Stimulated activated CD4-positive, alpha-beta T cell treated with anti-CD3 and anti-CD28 coated beads, Interleukin-1b, Interleukin-23, amount 100 ng/mL, for 24 hours (primary cell): ENCODE measurements around the gene GUCD1.
"Not testable (repeated sequence)": the region's sequence is repeated elsewhere in the genome, so short reads cannot be mapped to it uniquely, and the experiment has no call there.

Experiments
- DNase-seq, 4 experiments: peaks; one replicate each; pipeline ENCODE4 v3.0.0-alpha.2; 2020; ENCODE audit warnings: low read depth in 4 of 4, low spot score in 1 of 4

GUCD1 gene

DNA sequence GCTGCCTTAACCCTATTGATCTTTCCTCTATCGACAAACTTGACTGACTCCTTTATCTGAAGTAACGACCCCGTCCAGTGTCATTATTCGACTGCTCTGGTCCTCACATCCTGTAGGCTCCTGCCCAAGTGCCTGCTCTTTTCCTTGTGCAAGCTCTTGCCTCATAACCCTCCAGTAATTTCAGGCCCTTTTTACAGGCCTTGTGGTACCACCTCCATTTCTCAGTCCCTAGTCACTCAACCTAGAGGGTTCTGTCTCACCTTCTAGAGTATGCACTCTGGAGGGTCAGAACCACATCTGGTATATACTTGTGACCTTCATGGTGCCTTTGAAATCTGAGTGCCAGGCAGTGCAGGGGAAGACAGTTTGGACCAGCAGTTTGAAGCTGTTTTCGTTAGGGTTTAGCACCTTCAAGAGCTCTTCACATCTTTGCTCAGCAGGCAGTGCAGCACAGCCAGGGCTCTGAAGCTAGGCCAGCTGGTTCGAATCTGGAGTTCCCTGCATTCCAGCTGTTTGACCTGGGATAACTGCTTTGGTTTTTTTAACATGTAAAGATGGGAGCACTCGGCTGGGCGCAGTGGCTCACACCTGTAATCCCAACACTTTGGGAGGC is 12.1 kb upstream of the GUCD1 start:
- DNase-seq: no peak

DNA sequence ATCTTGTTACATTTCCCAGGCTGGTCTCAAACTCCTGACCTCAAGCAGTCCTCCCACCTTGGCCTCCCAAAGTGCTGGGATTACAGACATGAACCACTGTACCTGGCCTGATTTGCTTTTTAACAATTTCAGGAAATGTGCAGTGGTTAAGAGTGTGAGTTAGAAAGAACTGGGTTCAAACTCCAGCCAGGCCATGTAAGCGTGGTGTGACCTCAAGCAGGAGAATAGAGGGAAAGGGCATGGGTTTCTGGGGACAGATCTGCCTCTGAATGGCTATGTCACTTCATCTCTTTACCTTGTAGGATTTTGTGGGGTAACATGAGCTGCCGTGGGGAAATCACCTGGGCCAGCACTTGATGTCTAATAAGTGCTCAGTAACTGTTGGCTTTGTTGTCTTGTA is 10.1 kb upstream of the GUCD1 start:
- DNase-seq: no peak

DNA sequence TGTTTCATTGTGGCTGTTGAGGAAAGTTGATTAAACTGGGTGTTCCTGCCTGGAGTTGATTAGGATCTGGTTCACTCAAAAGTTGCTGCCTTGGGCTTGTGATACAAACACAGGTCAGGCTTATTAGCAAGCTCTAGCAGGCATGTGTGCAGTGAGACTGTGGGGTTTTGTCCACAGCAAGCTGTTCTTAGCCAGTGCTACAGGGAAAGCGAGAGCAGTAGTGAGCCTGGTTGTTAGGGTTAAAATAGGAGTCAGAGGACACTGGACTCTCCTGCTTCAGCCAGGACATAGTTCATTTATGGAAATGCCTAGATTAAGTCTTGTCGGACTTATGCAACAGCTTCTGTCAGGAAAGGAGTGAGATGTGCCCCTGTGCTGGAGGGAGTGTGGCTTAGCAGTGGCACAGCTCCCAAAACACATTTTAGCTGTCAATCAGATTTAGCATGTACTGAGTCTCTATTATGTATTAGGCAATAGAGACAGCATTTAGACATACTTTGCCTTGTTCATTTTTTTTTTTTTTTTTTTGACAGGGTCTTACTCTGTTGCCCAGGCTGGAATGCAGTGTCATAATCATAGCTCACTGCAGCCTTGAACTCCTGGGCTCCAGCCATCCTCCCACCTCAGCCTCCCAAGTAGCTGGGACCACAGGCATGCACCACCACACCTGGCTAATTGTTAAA is 9.6 kb upstream of the GUCD1 start:
- no peak for DNase-seq

DNA sequence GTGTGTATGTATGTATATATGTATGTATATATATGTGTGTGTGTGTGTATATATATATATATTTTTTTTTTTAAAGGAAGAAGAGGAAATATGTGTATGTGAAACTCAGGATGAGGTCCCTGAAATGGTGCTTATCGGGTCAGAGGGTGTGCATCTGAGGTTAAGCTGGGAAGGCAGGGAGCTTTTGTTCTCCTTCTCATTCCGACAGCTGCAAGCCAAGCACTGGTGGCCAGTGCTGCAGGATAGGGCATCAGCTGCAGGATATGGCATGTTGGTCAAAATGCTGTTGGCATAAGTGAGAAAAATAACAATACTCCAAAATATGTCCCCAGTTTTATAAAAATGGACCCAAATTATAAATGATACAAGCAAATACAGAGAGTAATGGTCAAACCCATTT is 8.3 kb upstream of the GUCD1 start:
- DNase-seq: no peak

DNA sequence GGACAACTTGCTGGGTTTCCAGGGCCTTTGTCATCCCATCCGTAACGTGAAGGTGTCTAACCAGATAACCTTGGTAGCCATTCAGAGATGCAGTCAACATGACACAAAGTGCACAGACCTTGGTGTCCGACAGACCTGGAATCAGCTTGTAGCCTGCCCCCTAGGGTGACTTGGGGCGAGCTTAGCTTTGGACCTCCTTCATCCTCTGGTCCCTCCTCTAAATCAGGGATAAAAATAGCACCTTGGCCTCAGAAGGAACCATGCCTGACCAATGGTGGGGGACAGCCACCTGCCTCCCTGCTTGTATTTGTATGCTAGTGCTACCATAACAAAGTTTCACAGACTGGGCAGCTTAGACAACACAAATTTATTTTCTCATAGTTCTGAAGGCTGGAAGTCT is 4.5 kb upstream of the GUCD1 start:
- DNase-seq: no peak

DNA sequence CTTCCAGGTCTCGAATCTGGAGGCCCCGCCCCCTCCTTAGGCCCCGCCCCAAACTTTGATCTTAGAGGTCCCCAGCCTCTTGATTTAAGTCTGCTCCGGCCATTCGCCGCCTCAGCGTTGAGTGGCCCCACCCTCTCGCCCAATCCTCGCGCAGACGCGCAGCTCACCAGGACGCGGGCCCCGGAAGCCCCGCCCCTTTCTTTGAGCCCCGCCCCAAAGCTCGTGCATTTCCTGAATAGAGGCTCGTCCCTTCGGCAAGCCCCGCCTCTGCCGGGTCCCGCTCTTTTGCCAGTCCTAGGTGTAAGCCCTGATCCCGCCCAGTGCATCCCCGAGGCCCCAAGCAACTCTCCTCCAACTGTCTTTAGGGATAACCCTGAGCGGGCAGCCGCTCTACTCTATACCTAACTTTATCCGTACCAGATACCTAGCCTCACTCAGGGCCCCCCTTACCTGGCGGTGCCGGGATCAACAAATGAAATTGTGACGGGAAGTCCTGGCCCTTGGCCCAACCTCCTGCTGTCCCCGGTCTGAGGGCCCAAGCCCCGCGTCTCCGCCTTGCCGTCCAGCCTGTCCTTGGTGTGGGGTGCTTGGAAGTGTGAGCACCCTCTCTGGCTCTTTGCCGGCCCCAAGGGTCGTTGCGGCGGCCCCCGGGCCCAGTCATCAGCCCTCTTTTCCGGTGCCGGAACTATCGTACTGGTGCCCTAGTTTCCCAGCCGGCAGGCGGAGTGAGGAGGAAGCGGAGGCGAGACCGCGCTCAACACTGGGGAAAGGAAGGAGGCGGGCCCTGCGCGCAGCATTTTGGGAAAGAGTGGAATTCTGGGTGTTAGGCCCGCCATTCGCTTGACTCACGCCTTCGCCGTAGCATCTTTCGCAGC is 464 bp upstream of the GUCD1 start, which contains the start of gene SNRPD3:
SNRPD3 (plus strand) TSS at position 835 of the 875 bp plus-strand sequence. CDS start 1,676 bp downstream, outside the sequence.
- peak; percentile 98 to 100 (median 99) for DNase-seq

DNA sequence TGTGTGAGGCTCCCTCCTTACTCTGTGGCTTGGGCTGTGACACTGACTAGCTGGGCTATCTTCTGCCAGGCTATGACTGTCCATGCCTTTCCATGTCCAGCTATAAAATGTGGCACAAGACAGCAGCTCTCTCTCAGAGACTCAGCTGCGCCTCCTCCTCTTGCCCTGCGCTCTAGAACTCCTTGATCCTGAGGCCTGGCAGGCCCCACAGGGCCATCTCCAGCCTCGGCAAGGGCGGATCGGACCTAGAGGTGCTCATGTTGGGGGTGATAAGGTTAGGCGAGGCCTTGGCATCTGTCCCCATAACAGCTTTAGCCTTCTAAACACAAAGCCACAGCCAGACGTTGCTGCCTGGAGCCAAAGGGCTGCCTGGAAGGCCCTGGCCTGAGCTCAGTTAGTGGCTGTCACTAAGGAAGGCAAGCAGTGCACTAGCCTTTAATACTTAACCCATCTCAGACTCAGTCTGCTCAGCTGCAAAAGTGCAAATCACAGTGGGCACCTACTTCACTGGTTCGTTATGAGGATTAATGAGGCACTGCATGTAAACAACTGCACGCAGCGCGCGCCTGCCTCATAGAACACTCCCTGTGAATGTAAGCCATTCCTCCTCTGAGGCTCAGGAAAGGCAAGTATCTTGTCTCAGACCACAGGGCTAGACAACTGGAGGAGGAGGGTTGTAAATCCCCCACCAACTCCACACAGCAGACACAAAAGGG is 1.2 kb downstream of the GUCD1 start:
- no peak for DNase-seq

DNA sequence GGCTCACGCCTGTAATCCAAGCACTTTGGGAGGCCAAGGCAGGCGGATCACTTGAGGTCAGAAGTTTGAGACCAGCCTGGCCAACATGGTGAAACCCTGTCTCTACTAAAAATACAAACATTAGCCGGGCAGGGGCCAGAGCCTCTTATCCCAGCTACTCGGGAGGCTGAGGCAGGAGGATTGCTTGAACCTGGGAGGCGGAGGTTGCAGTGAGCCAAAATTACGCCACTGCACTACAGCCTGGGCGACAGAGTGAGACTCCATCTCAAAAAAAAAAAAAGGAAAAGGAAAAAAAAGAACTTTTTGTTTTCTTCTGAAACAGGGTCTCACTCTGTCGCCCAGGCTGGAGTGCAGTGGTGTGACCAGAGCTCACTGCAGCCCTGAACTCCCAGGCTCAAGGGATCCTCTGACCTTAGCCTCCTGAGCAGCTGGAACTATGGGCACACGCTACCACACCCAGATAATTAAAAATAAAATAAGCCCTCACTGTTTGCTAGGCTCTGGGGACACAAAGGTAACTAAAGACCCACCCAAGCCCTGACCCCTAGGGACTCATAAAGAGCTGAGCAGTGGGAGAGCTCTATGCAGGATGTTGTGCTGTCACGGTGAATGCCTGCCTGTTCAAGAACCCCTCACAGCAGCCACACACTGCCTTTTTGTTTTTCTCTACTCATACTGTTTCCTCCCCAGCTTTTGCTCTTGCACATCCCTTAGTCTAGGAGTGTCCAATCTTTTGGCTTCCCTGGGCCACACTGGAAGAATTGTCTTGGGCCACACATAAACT is 2.2 kb downstream of the GUCD1 start:
- not testable (repeated sequence) for DNase-seq

DNA sequence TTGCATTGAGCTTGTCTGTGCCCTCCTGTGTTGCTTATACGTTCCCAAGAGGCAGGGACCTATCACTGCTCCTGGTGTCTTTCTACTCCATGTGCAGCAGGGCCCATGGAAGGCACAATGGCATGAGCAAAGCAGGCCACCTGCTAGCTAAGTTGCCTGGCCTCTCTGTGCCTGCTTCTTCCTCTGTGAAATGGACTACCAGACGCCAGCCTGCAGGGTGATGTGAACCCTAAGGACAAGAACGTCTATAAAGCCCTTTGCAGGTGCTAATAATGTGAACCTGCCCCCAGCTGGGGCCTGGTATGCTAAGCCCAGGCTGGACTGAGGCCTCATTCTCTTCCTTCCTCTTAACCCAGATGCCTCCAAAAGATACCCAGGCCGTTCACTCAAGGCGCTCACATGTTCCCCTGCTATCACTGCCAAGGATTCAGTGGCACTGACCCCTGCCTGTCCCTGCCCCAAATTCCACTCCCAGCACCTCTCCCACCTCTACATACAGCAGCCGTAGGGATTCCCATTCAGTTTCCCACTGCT is 4.0 kb downstream of the GUCD1 start:
- DNase-seq: no peak

DNA sequence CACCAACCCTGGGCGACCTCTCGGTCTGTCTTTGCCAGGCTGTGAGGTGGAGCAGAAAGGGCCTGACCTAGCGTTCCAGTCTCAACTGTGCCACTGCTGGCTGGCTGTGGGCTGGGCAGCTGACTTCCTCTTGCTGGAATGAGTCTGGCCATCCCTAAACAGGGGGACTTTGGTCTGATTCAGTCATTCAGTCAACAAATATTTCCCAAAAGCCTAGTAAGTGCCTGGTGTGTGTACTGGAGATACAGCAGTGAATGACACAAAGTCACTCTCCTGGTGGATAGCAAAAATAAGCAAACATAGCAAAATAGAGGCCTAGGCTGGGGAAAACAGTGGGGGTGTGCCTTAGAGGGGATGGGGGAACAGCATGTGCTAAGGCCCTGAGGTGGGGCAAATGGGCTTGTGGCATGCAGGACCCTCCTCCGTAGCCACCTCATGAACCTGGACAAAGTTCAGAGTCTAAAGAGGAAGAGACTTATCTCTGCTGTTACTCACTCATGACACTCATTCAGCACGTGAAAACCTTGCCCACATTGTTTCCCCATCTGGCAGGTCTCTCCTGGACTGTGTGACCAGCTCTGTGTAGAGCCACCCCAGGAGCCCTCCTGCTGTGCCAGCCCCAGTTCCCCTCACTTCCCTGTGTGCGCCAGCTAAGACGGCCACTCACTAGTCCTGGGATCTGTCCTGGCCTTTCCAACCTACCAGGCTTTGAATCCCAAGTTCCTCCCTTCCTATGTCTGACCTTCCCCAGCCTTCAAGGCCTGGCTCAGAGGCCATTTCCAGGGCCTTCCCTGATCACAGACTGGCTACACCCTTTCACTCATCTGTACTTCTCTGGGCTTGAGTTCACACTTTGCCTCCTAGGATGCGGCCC is 4.7 kb downstream of the GUCD1 start:
- DNase-seq: no peak

DNA sequence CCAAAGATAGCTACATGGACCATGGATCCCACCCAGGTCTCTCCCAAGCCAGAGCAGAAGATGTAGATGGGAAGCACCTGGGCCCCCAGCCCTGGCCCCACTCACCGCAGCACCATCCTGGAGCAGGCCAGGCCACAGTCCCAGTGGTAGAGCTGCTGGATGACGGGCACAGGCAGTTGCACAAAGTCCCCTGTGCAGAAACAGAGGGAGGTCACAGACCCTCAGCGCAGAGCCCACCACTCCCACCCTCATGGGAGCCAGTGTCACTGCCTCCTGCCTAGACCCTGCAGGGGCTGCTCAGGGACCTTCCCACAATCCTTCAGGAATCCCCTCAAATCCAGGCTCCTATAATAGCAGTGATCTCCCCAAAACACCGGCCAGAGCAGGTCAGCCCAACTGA is 6.1 kb downstream of the GUCD1 start:
- no peak for DNase-seq

DNA sequence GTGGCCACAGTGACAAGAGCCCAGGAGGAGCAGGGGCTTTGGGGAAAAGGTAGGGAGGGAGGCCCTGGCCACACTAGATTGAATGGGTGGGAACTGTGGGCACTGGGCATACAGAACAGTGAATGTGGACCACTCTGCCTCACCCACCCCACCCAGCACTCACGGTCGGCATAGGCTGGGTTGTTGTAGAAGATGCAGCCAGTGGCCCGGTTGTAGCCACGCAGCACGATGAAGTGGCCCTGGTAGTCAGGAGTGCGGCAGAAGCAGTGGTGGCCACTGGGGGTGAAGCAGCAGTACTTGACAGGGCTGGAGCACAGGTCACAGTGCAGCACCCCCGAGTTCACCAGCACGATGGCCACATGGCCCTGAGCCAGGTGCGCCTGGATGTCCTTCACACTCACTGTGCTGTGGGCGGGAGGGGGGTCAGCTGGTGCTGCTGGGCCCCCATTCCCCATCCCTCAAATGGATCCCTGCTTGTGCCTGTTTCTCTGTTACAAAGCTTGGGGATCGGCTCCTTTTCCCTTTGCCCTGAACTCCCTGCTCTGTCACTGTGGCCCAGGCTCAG is 11.2 kb downstream of the GUCD1 start:
- DNase-seq: no peak

DNA sequence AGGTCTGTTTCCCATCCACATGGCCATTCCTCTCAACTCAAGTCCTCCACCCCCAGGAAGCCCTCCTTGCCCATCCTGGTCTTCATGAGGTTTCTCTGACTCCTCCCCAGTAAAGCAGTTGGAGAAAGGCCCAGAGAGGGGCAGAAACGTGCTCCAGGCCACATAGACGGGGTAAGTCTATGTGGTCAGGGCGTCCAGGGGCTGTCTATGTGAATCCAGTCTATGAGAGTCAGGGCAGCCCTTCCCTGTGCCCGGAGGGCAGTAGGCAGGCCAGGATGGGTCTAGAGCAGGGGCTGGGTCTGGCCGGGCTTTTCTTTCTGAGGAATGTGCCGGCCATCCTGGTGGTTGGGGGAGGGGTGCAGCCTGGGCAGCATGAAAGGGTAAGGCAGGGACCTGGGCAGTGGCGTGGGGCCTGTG is 11.7 kb downstream of the GUCD1 start:
- DNase-seq: no peak

DNA sequence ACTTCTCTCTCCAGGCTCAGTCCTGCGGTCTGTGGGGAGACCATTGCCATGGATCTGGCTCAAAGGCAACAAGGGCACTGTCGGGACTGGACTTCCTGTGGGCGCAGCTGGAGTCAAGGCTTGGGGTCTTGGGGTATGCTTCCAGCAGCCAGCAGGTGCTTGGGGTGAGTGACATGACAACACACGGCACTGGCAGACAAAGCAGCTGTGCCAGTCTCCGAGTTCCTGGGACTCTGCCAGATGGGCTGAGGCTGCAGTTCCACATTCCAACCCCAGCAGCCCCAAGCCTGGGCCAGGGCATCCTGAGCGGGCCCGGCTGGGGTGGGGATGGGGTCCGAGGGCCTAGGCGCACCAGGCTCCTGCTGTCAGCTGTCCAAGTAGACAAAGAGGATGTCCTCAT is 12.3 kb downstream of the GUCD1 start:
- DNase-seq: no peak

DNA sequence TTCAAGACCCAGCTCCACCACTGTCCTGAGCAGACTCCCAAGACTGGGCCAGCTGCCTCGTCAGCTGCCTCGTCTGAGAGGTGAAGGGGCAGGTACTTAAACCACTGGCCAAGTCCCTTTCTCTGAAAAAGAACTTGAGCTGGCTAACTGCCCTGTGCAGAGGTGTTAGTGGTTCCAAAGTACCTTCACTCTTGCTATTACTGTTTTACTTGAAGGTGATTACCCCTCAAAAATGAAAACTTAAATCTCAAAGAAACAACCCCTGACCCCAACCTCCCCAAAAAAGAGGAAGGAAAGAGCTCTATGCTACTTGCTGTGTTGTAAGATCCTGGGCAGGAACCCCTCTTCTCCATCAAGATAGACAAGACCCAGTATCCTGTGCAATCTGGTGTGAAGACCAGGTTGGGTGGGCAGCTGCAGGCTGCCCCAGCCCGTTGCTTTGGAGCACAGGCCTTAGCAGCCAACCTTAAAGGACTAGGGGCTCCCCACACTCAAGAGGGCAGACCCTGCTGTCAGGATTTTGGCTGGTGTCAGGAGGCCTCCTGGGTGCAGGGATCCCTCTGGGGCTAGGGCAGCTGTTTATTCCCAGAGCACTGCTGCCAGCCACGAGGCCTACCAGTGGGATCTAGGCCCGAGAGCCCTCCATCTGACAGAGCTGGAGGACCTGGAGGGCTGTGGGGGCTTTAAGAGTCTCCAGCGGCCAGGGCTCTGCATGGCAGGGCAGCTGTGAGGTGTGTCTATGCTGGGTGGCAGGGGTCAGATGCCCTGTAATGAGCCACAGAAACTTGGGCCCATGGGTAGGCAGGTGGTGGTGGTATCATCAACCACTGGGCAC is 13.0 kb downstream of the GUCD1 start:
- DNase-seq: no peak

DNA sequence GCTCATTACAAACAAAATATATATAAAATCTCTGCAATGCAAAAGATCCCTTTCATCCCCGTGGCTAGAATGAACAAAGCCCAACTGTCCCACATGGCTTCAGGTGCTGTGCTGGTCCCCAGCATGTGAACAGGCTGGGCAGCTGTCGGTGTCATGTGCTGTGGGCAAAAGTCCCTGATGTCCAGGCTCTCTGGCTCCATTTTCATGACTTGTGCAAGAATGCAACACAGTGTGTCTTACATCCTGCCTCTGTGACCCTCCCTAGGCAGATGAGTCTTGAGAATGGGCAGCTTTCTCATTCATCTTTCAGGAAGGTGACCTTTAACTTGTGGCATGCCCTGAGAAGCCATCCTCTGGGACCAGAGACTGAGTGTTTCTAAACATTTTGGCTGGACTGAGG is 14.5 kb downstream of the GUCD1 start:
- no peak for DNase-seq

DNA sequence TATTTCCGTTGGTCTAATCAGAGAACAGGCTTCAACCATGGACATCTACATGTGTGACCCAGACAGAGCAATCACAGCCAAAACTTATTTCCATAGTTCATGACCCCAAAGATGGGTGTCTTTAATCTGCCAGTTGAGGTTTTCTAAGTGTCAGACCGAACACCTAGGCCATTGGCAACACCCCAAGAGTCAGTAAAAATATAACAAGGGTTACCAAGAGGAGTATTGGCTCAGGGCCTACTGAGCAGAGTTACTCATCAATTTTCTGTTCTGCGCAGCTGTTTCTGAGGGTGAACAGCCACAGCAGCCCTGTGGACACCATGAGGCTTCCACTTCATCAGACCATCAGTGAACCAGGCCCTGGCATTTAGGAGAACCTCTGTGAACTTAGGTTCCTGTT is 18.8 kb downstream of the GUCD1 start:
- no peak for DNase-seq

DNA sequence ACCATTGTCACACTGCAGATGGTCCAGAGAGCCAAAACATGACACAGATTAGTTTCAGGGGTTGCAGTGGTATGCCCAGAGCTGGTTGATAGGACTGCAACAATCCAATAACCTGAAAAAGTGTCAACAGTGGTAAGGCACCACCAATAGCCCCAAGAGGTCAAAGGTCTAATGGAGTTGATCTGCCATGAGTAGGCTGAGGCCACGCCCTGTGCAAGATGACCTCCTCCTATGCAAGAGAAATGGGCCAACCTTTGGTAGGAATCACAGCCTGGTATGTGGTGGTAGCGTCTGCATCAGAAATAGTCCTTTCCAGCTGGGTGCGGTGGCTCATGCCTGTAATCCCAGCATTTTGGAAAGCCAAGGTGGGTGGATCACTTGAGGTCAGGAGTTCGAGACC is 19.6 kb downstream of the GUCD1 start:
- DNase-seq: no peak
